ENCODE results near the gene LRRC34. TPM values are rescaled to one million over a fixed set of nuclear protein-coding genes. Genes with fewer than 3 reads are reported as not detected.
A peak's percentile ranks its signal among the peaks of the same experiment; 100 is the strongest.

Gene LRRC34
- total and polyA plus RNA-seq, 8 donors = 2.4 to 15.3 (median 12.5) TPM

DNA sequence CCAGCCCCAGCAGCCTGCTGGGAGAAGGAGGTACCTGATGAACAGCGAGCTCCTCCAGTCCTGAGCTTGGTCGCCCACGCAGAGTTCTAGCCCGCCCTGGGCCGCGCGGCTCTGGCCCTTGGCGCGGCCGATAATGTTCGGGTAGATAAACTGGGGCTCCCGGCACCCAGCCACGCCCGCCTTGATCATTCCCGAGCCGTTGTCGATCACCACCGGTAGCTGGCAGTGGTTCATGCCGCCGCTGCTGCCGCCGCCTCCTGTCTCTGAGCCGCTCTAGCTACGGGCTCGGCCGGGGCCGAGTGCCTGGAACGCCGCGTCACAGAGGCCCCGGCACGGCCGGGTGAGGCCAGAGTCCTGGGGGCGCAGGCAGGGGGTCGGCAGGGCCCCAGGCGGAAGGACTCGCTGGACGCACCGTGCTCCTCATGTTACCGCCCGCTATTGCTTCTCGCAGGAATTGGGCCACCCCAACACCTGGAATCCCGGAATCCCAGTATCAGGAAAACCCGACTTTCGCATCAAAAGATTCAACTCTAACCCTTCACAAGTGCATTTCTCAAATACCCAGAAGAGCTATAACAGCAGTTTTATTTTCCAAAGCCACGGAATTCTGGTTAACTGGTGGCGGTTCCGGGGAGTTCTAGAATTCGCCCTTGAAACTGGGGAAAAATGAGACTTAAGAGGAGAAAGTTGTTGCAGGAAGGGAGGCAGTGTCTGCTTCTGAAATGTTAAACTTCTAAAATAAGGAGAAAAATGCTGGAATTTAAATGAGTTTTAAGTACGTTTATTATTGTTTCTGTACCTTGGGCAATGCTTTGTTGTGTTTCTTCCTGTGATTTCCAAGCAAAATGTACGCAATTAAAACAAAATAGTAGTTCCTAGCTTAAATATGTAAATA is 43.2 kb downstream of the LRRC34 start, which contains the start of gene ACTRT3:
TSS of gene ACTRT3 (minus strand) at position 275 of the 895 bp plus-strand sequence. CDS start at position 234, 41 bp downstream.
- peak; percentile 3 for ATAC-seq
- Histone ChIP-seq H3K27ac (peak within 1 kb of the TSS; percentile 84 to 92), H3K27me3 (no peaks in the 10 kb centered on the region), H3K4me3 (peak within 1 kb of the TSS; percentile 50 to 51), H3K9me3 (peaks cover 0 to 3% of the 10 kb centered on the region in 2 donors), H3K4me1 (peaks cover 7 to 9% of the 10 kb centered on the region in 2 donors), H3K36me3 (peaks cover 0 to 1% of the 10 kb centered on the region in 2 donors)
- intact Hi-C loops (cut with DNase I) = no loop called here
- TF ChIP-seq, protein P1, sequence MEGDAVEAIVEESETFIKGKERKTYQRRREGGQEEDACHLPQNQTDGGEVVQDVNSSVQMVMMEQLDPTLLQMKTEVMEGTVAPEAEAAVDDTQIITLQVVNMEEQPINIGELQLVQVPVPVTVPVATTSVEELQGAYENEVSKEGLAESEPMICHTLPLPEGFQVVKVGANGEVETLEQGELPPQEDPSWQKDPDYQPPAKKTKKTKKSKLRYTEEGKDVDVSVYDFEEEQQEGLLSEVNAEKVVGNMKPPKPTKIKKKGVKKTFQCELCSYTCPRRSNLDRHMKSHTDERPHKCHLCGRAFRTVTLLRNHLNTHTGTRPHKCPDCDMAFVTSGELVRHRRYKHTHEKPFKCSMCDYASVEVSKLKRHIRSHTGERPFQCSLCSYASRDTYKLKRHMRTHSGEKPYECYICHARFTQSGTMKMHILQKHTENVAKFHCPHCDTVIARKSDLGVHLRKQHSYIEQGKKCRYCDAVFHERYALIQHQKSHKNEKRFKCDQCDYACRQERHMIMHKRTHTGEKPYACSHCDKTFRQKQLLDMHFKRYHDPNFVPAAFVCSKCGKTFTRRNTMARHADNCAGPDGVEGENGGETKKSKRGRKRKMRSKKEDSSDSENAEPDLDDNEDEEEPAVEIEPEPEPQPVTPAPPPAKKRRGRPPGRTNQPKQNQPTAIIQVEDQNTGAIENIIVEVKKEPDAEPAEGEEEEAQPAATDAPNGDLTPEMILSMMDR (IDR thresholded peaks at IDR 0.05) = no peak
- DNase-seq = peak; percentile 61 to 93 (median 64)

DNA sequence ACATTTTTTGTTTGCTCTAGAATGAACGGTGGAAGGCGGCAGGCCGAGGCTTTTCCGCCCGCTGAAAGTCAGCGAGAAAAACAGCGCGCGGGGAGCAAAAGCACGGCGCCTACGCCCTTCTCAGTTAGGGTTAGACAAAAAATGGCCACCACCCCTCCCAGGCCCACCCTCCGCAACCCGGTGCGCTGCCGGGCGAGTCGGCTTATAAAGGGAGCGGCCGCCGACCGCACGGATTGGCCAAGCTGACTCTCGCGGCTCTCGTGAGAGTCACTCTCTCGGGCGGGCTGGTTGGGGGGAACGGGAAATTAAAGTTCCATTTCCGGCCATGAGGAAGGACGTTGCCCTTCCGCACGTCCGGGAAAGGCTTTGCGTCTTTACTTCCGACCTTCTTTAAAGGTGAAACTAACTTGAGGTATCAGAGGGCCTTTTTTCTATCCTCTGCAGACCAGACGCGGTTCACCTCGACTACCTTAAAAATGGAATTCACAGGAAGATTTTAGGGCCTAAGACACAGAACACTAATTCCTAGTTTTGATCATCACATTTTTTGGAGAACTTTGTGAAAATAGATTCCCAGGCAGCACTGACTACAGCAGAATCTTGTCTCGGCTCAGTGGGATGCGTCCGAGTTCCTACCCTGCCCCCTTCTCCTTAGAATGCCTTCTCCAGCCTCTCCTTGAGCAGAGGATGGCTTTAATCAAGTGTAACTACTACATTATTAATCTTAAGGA is 47.7 kb downstream of the LRRC34 start, which contains the start of gene TERC:
TSS of gene TERC (minus strand) at position 179 of the 731 bp plus-strand sequence.
- Histone ChIP-seq H3K4me1 (peaks cover 0 to 15% of the 10 kb centered on the region in 2 donors), H3K27me3 (no peaks in the 10 kb centered on the region), H3K4me3 (peak within 1 kb of the TSS; percentile 60 to 85), H3K27ac (peak within 1 kb of the TSS; percentile 98 to 99), H3K9me3 (peaks cover 0 to 3% of the 10 kb centered on the region in 2 donors), H3K36me3 (no peaks in the 10 kb centered on the region)
- DNase-seq (peak; percentile 89 to 96 (median 94)), ATAC-seq (peak; percentile 92)
- TF ChIP-seq, protein P1 (IDR thresholded peaks at IDR 0.05) = no peak
- intact Hi-C loops (cut with DNase I) = no loop called here

DNA sequence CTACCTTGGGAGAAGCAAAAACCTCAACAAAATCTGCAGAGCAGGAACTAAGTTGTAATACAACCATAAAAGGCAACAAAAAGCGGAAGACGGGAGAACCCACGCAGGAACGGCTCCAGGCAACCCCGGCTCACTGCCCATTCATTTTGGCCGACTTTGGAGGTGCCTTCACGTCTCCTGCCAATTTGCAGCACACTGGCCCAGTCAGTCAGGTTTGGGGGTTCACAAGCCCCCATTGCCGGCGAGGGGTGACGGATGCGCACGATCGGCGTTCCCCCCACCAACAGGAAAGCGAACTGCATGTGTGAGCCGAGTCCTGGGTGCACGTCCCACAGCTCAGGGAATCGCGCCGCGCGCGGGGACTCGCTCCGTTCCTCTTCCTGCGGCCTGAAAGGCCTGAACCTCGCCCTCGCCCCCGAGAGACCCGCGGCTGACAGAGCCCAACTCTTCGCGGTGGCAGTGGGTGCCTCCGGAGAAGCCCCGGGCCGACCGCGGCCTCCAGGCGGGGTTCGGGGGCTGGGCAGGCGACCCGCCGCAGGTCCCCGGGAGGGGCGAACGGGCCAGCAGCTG is 48.3 kb downstream of the LRRC34 start:
- TF ChIP-seq, protein P1 (IDR thresholded peaks at IDR 0.05) = peak in 1 of 2 donors; percentile 5

DNA sequence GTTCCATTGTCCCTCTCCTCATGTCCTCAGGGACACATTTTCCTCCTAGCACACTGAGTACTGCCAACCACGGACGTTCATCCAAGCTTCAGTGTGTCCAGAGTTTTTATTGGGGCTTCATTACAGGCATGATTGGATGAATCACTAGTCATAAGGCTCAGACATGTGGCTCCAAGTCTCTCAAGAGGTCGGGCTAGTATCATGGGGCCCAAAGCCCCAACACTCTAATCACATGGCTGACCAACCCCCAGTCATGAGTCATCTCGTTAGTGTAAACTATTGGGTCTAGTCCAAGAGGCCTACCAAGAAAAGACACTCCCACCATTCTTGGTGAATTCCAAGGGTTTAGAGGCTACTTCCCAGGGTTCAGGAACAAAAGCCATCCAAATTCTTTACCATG is 52.2 kb downstream of the LRRC34 start:
- intact Hi-C loops (cut with DNase I) = no loop called here
- TF ChIP-seq, protein P1 (IDR thresholded peaks at IDR 0.05) = no peak
- ATAC-seq (no peak), DNase-seq (no peak)
- no peak overlapping the region for H3K4me3 ChIP-seq
- H3K27ac ChIP-seq = no peak overlapping the region
- H3K4me1 ChIP-seq = peaks cover 0 to 15% of the 10 kb centered on the region in 2 donors
- H3K9me3 ChIP-seq = no peaks in the 10 kb centered on the region
- no peaks in the 10 kb centered on the region for H3K36me3 ChIP-seq
- H3K27me3 ChIP-seq = no peaks in the 10 kb centered on the region

More for the DNA sequence above, 48.3 kb downstream of the LRRC34 start:
- H3K4me1 ChIP-seq = peaks cover 0 to 15% of the 10 kb centered on the region in 2 donors
- ATAC-seq = peak; percentile 68
- peak overlapping the region; percentile 60 to 85 for H3K4me3 ChIP-seq
- H3K27ac ChIP-seq = peak overlapping the region; percentile 98 to 99
- H3K9me3 ChIP-seq = peaks cover 0 to 3% of the 10 kb centered on the region in 2 donors
- H3K27me3 ChIP-seq = no peaks in the 10 kb centered on the region
- no peaks in the 10 kb centered on the region for H3K36me3 ChIP-seq
- intact Hi-C loops (cut with DNase I) = no loop called here
- peak; percentile 53 to 93 (median 67) for DNase-seq
